ENCODE results near the gene PRCP. TPM values are rescaled to one million over a fixed set of nuclear protein-coding genes. Genes with fewer than 3 reads are reported as not detected.

Gene PRCP
- polyA plus RNA-seq, 1 donor: 73.8 TPM

GRCh38 chr11:82909015-82909640 is 8.9 kb upstream of the PRCP start:
- Histone ChIP-seq H3K27me3 (ENCODE audit: control insufficient read depth, insufficient read depth, low read length) (no peaks in the 10 kb centered on the region), H3K36me3 (ENCODE audit: control insufficient read depth, insufficient read depth, low read length) (no peaks in the 10 kb centered on the region), H3K27ac (ENCODE audit: low read length) (no peak overlapping the region), H3K4me1 (ENCODE audit: control insufficient read depth, insufficient read depth, low read length) (no peaks in the 10 kb centered on the region), H3K4me3 (ENCODE audit: low read length) (no peak overlapping the region), H3K9me3 (ENCODE audit: control insufficient read depth, low read depth, low read length) (no peaks in the 10 kb centered on the region)
- 60% methylated on average over 1 of the region's 7 CpGs for WGBS (ENCODE audit: insufficient coverage, low lambda C conversion rate)
- DNase-seq: no peak

GRCh38 chr11:82908311-82908710 is 8.1 kb upstream of the PRCP start:
- Histone ChIP-seq H3K27me3 (ENCODE audit: control insufficient read depth, insufficient read depth, low read length) (no peaks in the 10 kb centered on the region), H3K4me3 (ENCODE audit: low read length) (no peak overlapping the region), H3K27ac (ENCODE audit: low read length) (no peak overlapping the region), H3K36me3 (ENCODE audit: control insufficient read depth, insufficient read depth, low read length) (no peaks in the 10 kb centered on the region), H3K9me3 (ENCODE audit: control insufficient read depth, low read depth, low read length) (no peaks in the 10 kb centered on the region), H3K4me1 (ENCODE audit: control insufficient read depth, insufficient read depth, low read length) (no peaks in the 10 kb centered on the region)
- no peak for DNase-seq

GRCh38 chr11:82907371-82907770 is 7.1 kb upstream of the PRCP start:
- no peaks in the 10 kb centered on the region for H3K4me1 ChIP-seq (ENCODE audit: control insufficient read depth, insufficient read depth, low read length)
- no peaks in the 10 kb centered on the region for H3K9me3 ChIP-seq (ENCODE audit: control insufficient read depth, low read depth, low read length)
- no peaks in the 10 kb centered on the region for H3K36me3 ChIP-seq (ENCODE audit: control insufficient read depth, insufficient read depth, low read length)
- 40% methylated on average over 1 of the region's 5 CpGs for WGBS (ENCODE audit: insufficient coverage, low lambda C conversion rate)
- no peak for DNase-seq
- H3K27me3 ChIP-seq (ENCODE audit: control insufficient read depth, insufficient read depth, low read length): no peaks in the 10 kb centered on the region
- no peak overlapping the region for H3K4me3 ChIP-seq (ENCODE audit: low read length)
- no peak overlapping the region for H3K27ac ChIP-seq (ENCODE audit: low read length)

- DNase-seq: no peak
- Histone ChIP-seq H3K27ac (ENCODE audit: low read length) (no peak overlapping the region), H3K4me3 (ENCODE audit: low read length) (no peak overlapping the region), H3K4me1 (ENCODE audit: control insufficient read depth, insufficient read depth, low read length) (no peaks in the 10 kb centered on the region), H3K9me3 (ENCODE audit: control insufficient read depth, low read depth, low read length) (no peaks in the 10 kb centered on the region), H3K27me3 (ENCODE audit: control insufficient read depth, insufficient read depth, low read length) (no peaks in the 10 kb centered on the region), H3K36me3 (ENCODE audit: control insufficient read depth, insufficient read depth, low read length) (no peaks in the 10 kb centered on the region)
- WGBS (ENCODE audit: insufficient coverage, low lambda C conversion rate): 87% methylated on average over 2 of the region's 2 CpGs
Measured at GRCh38 chr11:82906931-82907330, 6.7 kb upstream of the PRCP start.

- Histone ChIP-seq H3K4me3 (ENCODE audit: low read length) (no peak overlapping the region), H3K4me1 (ENCODE audit: control insufficient read depth, insufficient read depth, low read length) (no peaks in the 10 kb centered on the region), H3K27me3 (ENCODE audit: control insufficient read depth, insufficient read depth, low read length) (no peaks in the 10 kb centered on the region), H3K36me3 (ENCODE audit: control insufficient read depth, insufficient read depth, low read length) (no peaks in the 10 kb centered on the region), H3K27ac (ENCODE audit: low read length) (no peak overlapping the region), H3K9me3 (ENCODE audit: control insufficient read depth, low read depth, low read length) (no peaks in the 10 kb centered on the region)
- no CpG with 5 or more reads among the region's 1 CpG for WGBS (ENCODE audit: insufficient coverage, low lambda C conversion rate)
- peak in 1 of 2 donors; percentile 11 for DNase-seq
Measured at GRCh38 chr11:82906236-82906635, 6.0 kb upstream of the PRCP start.

GRCh38 chr11:82903843-82904586 is 3.8 kb upstream of the PRCP start:
- 93% methylated on average over 2 of the region's 3 CpGs for WGBS (ENCODE audit: insufficient coverage, low lambda C conversion rate)
- Histone ChIP-seq H3K4me1 (ENCODE audit: control insufficient read depth, insufficient read depth, low read length) (peaks cover 8% of the 10 kb centered on the region), H3K36me3 (ENCODE audit: control insufficient read depth, insufficient read depth, low read length) (no peaks in the 10 kb centered on the region)

GRCh38 chr11:82902880-82903279 is 2.6 kb upstream of the PRCP start:
- Histone ChIP-seq H3K36me3 (ENCODE audit: control insufficient read depth, insufficient read depth, low read length) (no peaks in the 10 kb centered on the region), H3K9me3 (ENCODE audit: control insufficient read depth, low read depth, low read length) (no peaks in the 10 kb centered on the region), H3K27me3 (ENCODE audit: control insufficient read depth, insufficient read depth, low read length) (no peaks in the 10 kb centered on the region), H3K4me1 (ENCODE audit: control insufficient read depth, insufficient read depth, low read length) (peaks cover 9% of the 10 kb centered on the region), H3K27ac (ENCODE audit: low read length) (no peak overlapping the region), H3K4me3 (ENCODE audit: low read length) (no peak overlapping the region)
- 88% methylated on average over 2 of the region's 3 CpGs for WGBS (ENCODE audit: insufficient coverage, low lambda C conversion rate)
- DNase-seq: no peak

More at GRCh38 chr11:82903843-82904586, 3.8 kb upstream of the PRCP start:
- H3K4me3 ChIP-seq (ENCODE audit: low read length): no peak overlapping the region
- no peaks in the 10 kb centered on the region for H3K27me3 ChIP-seq (ENCODE audit: control insufficient read depth, insufficient read depth, low read length)
- no peak for DNase-seq
- no peaks in the 10 kb centered on the region for H3K9me3 ChIP-seq (ENCODE audit: control insufficient read depth, low read depth, low read length)
- H3K27ac ChIP-seq (ENCODE audit: low read length): no peak overlapping the region

GRCh38 chr11:82901922-82902485 is 1.8 kb upstream of the PRCP start:
- no peaks in the 10 kb centered on the region for H3K27me3 ChIP-seq (ENCODE audit: control insufficient read depth, insufficient read depth, low read length)
- H3K4me3 ChIP-seq (ENCODE audit: low read length): peak overlapping the region; percentile 67
- peaks cover 9% of the 10 kb centered on the region for H3K4me1 ChIP-seq (ENCODE audit: control insufficient read depth, insufficient read depth, low read length)
- no peaks in the 10 kb centered on the region for H3K9me3 ChIP-seq (ENCODE audit: control insufficient read depth, low read depth, low read length)
- no peaks in the 10 kb centered on the region for H3K36me3 ChIP-seq (ENCODE audit: control insufficient read depth, insufficient read depth, low read length)
- WGBS (ENCODE audit: insufficient coverage, low lambda C conversion rate): 0% methylated on average over 2 of the region's 15 CpGs
- DNase-seq: no peak
- H3K27ac ChIP-seq (ENCODE audit: low read length): no peak overlapping the region

- no CpG with 5 or more reads among the region's 49 CpGs for WGBS (ENCODE audit: insufficient coverage, low lambda C conversion rate)
- peak within 1 kb of the TSS; percentile 67 for H3K4me3 ChIP-seq (ENCODE audit: low read length)
- no peaks in the 10 kb centered on the region for H3K36me3 ChIP-seq (ENCODE audit: control insufficient read depth, insufficient read depth, low read length)
- DNase-seq: peak; percentile 96 to 97
- H3K27ac ChIP-seq (ENCODE audit: low read length): peak within 1 kb of the TSS; percentile 92
- no peaks in the 10 kb centered on the region for H3K27me3 ChIP-seq (ENCODE audit: control insufficient read depth, insufficient read depth, low read length)
- no peaks in the 10 kb centered on the region for H3K9me3 ChIP-seq (ENCODE audit: control insufficient read depth, low read depth, low read length)
- H3K4me1 ChIP-seq (ENCODE audit: control insufficient read depth, insufficient read depth, low read length): peaks cover 9% of the 10 kb centered on the region
Measured at GRCh38 chr11:82901165-82901921, 1.1 kb upstream of the PRCP start, which contains the start of gene DDIAS. Gene DDIAS (plus strand): TSS chr11:82901736. CDS start chr11:82914739, 13,003 bp downstream.

GRCh38 chr11:82899957-82900276 is 313 bp downstream of the PRCP start:
- DNase-seq: no peak
- no peaks in the 10 kb centered on the region for H3K36me3 ChIP-seq (ENCODE audit: control insufficient read depth, insufficient read depth, low read length)
- no peaks in the 10 kb centered on the region for H3K9me3 ChIP-seq (ENCODE audit: control insufficient read depth, low read depth, low read length)
- H3K4me1 ChIP-seq (ENCODE audit: control insufficient read depth, insufficient read depth, low read length): peaks cover 9% of the 10 kb centered on the region
- H3K27me3 ChIP-seq (ENCODE audit: control insufficient read depth, insufficient read depth, low read length): no peaks in the 10 kb centered on the region
- peak overlapping the region; percentile 92 for H3K27ac ChIP-seq (ENCODE audit: low read length)
- WGBS (ENCODE audit: insufficient coverage, low lambda C conversion rate): no CpG with 5 or more reads among the region's 11 CpGs
- H3K4me3 ChIP-seq (ENCODE audit: low read length): peak overlapping the region; percentile 67
